HepG2 (cell line): ENCODE data around the gene AKAP10. TPM values are rescaled to one million over a fixed set of nuclear protein-coding genes. Genes with fewer than 3 reads are reported as not detected.
"Not testable (repeated sequence)": the region's sequence is repeated elsewhere in the genome, so short reads cannot be mapped to it uniquely, and the experiment has no call there.

Source experiments
- ATAC-seq: fragments of 200-7000 bp; cut with Tn5 transposase; 3 replicates; pipeline ENCODE4 v1.9.1; 2020; ENCODE audit warnings: mild to moderate bottlenecking, moderate library complexity
- BruUV-seq: library from RNA; stranded (reverse); fragments of 400-500 nt; replicated peaks from 2 replicates; lab custom pipeline; 2021; lab: Mats Ljungman, UMichigan
- CTCF ChIA-PET: fragments of 300-600 bp; formaldehyde crosslinking; extraction: SDS; loops from one replicate; lab custom pipeline; 2021; ENCODE audit warnings: low total read pairs, inconsistent platforms, low intra/inter-chr PET ratio; lab: Yijun Ruan, JAX
- POLR2A ChIA-PET: fragments of 350-600 bp; sonication (Branson Sonifier 250); formaldehyde crosslinking; loops from one replicate; lab custom pipeline; 2020; ENCODE audit warnings: antibody characterized with exemption, inconsistent platforms; lab: Yijun Ruan, JAX
- DNase-seq: peaks from one replicate; pipeline ENCODE4 v3.0.0-alpha.2; 2015; ENCODE audit warnings: low spot score
- FAIRE-seq: peaks from 3 replicates; lab custom pipeline; 2011; peaks lifted over from hg19 to GRCh38; lab: Jason Lieb, UNC
- H2AFZ ChIP-seq: one replicate; pipeline ENCODE4 v1.6.1; 2011; ENCODE audit warnings: low read length, inconsistent platforms
- H3K27ac ChIP-seq: fragments of 300-600 bp; 3 replicates; pipeline ENCODE4 v1.8.0; 2011; ENCODE audit warnings: mixed run types, mild to moderate bottlenecking, mixed read lengths, low read length, inconsistent platforms; ENCODE audit not compliant: insufficient read depth; ENCODE audit errors: extremely low read length
- H3K27me3 ChIP-seq, 2 experiments: fragments of 200-600 bp in 1 of 2; 2 replicates in 1 of 2; 3 replicates in 1 of 2; pipeline versions ENCODE4 v1.6.0 to v1.8.0; 2011; ENCODE audit warnings: low read length in 2 of 2, mild to moderate bottlenecking in 2 of 2, moderate library complexity in 2 of 2, inconsistent platforms in 1 of 2; ENCODE audit not compliant: insufficient read depth in 2 of 2, control insufficient read depth in 1 of 2
- H3K36me3 ChIP-seq, 2 experiments: fragments of 200-600 bp in 1 of 2; replicated peaks in 1 of 2; 2 replicates in 1 of 2; 3 replicates in 1 of 2; pipeline versions ENCODE4 v1.5.1 to v1.8.0; 2011; ENCODE audit warnings: low read length in 2 of 2, inconsistent platforms in 1 of 2; ENCODE audit not compliant: insufficient read depth in 2 of 2, control insufficient read depth in 1 of 2
- H3K4me1 ChIP-seq: 2 replicates; pipeline ENCODE4 v1.5.1; 2012; ENCODE audit warnings: low read length, inconsistent platforms; ENCODE audit not compliant: insufficient read depth
- H3K4me2 ChIP-seq: 2 replicates; pipeline ENCODE4 v1.6.0; 2011; ENCODE audit warnings: low read depth, low read length, inconsistent platforms
- H3K4me3 ChIP-seq, 3 experiments: fragments of 200-600 bp in 1 of 3; sonication (generic), shearing (Covaris generic) in 1 of 3; replicated peaks in 1 of 3; 2 replicates each; pipeline ENCODE4 v1.5.1; 2011 to 2016; ENCODE audit warnings: low read length in 3 of 3, inconsistent platforms in 2 of 3, low read depth in 2 of 3, mild to moderate bottlenecking in 2 of 3, control low read depth in 1 of 3, mixed read lengths in 1 of 3; ENCODE audit not compliant: insufficient read depth in 1 of 3
- H3K79me2 ChIP-seq: one replicate; pipeline ENCODE4 v1.6.1; 2011; ENCODE audit warnings: low read length, inconsistent platforms; ENCODE audit not compliant: insufficient read depth
- H3K9ac ChIP-seq: 2 replicates; pipeline ENCODE4 v1.6.0; 2011; ENCODE audit warnings: mild to moderate bottlenecking, low read depth, low read length, inconsistent platforms; ENCODE audit not compliant: insufficient read depth
- H3K9me3 ChIP-seq: 2 replicates; pipeline ENCODE4 v1.5.1; 2012; ENCODE audit warnings: mild to moderate bottlenecking, low read length
- H4K20me1 ChIP-seq: 2 replicates; pipeline ENCODE4 v1.6.0; 2011; ENCODE audit warnings: inconsistent platforms, mild to moderate bottlenecking, low read length, moderate library complexity; ENCODE audit not compliant: insufficient read depth
- DPF2 ChIP-seq: sonication (generic); formaldehyde crosslinking; IDR thresholded peaks from 2 replicates; pipeline ENCODE4 v1.4.0; 2020; ENCODE audit warnings: mild to moderate bottlenecking, low read depth, missing genetic modification reagents, borderline replicate concordance
- RNF2 ChIP-seq: fragments of 450-650 bp; conservative IDR thresholded peaks from 2 replicates; pipeline ENCODE4 v1.6.1; 2016; ENCODE audit warnings: low read depth
- XBP1 ChIP-seq: sonication (generic); formaldehyde crosslinking; IDR thresholded peaks from 2 replicates; pipeline ENCODE4 v1.5.0; 2020; ENCODE audit warnings: missing genetic modification reagents
- ZNF512 ChIP-seq: sonication (generic); formaldehyde crosslinking; IDR thresholded peaks from 2 replicates; pipeline ENCODE4 v1.4.0; 2020; ENCODE audit warnings: mild to moderate bottlenecking, missing genetic modification reagents
- ZNF629 ChIP-seq: sonication (generic); formaldehyde crosslinking; conservative IDR thresholded peaks from 2 replicates; pipeline ENCODE4 v1.5.0; 2020; ENCODE audit warnings: missing genetic modification reagents
- ZNF777 ChIP-seq: sonication (generic); formaldehyde crosslinking; IDR thresholded peaks from 2 replicates; pipeline ENCODE4 v1.4.0; 2020; ENCODE audit warnings: missing genetic modification reagents
- WGBS: methylation state at CpG from one replicate; pipeline ENCODE4 v1.1.6; 2017; ENCODE audit warnings: low lambda C conversion rate; 5-methylcytosine and 5-hydroxymethylcytosine counted together
- in situ Hi-C: cut with HindIII; loops from 2 replicates; pipeline ENCODE4 v1.10.0; 2017; ENCODE audit warnings: low pct_unique_long_range_greater_than_20kb; ENCODE audit not compliant: extremely low pct_ligation_motif_present
- intact Hi-C: fragments of 100-400 bp; cut with micrococcal nuclease; formaldehyde crosslinking; loops from one replicate; pipeline ENCODE4 v1.10.0; 2022; ENCODE audit not compliant: unreplicated experiment
- polyA plus RNA-seq, 8 experiments: library from polyadenylated mRNA; depleted of rRNA in 3 of 8; stranded (reverse) in 7 of 8; unstranded in 1 of 8; fragments of >200 nt; fragmentation: Illumina TruSeq in 4 of 8; extraction: Trizol in 4 of 8; gene quantifications; 2 replicates each; pipeline versions ENCODE4 v1.2.1 to v1.2.3, GENCODE V29; 2011 to 2016; ENCODE audit warnings: low read depth in 4 of 8, missing spikeins in 1 of 8, mixed read lengths in 1 of 8; ENCODE audit not compliant: insufficient read depth in 1 of 8
- total RNA-seq, 5 experiments: library from RNA; depleted of rRNA; stranded (reverse); fragments of >200 nt; fragmentation: Illumina TruSeq; extraction: Trizol; gene quantifications; 2 replicates each; pipeline ENCODE4 v1.2.3, GENCODE V29; 2016; ENCODE audit warnings: low read depth in 1 of 5

The AKAP10 gene
- total and polyA plus RNA-seq, 2 of the 13 experiments (the other 11 are each of a cell fraction or from before 2014, with no cell fraction given): 17.6 to 21.7 TPM

DNA sequence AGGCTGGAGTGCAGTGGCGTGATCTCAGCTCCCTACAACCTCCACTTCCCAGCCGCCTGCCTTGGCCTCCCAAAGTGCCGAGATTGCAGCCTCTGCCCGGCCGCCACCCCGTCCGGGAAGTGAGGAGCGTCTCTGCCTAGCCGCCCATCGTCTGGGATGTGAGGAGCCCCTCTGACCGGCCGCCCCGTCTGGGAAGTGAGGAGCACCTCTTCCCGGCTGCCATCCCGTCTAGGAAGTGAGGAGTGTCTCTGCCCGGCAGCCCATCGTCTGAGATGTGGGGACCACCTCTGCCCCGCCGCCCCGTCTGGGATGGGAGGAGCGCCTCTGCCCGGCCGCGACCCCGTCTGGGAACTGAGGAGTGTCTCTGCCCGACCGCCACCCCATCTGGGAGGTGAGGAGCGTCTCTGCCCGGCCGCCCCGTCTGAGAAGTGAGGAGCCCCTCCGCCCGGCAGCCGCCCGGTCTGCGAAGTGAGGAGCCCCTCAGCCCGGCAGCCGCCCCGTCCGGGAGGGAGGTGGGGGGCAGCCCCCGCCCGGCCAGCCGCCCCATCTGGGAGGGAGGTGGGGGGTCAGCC, 26.9 kb downstream of the AKAP10 start:
- peaks cover 13% of the 10 kb centered on the region for H3K4me1 ChIP-seq
- H3K79me2 ChIP-seq: peaks cover 42% of the 10 kb centered on the region
- H3K9ac ChIP-seq, ATAC-seq, CTCF ChIA-PET, intact Hi-C loops, POLR2A ChIA-PET, H3K27me3 ChIP-seq, H2AFZ ChIP-seq, H3K9me3 ChIP-seq, BruUV-seq, H3K4me3 ChIP-seq, FAIRE-seq, DNase-seq, H3K27ac ChIP-seq, in situ Hi-C loops, H3K4me2 ChIP-seq: not testable (repeated sequence)
- peaks cover 7 to 24% of the 10 kb centered on the region in 2 experiments; a peak in 4 of 5 replicates for H3K36me3 ChIP-seq
- 98% methylated on average over 10 of the region's 43 CpGs for WGBS
- peaks cover 15% of the 10 kb centered on the region; the same call in 1 of the 2 replicates for H4K20me1 ChIP-seq

DNA sequence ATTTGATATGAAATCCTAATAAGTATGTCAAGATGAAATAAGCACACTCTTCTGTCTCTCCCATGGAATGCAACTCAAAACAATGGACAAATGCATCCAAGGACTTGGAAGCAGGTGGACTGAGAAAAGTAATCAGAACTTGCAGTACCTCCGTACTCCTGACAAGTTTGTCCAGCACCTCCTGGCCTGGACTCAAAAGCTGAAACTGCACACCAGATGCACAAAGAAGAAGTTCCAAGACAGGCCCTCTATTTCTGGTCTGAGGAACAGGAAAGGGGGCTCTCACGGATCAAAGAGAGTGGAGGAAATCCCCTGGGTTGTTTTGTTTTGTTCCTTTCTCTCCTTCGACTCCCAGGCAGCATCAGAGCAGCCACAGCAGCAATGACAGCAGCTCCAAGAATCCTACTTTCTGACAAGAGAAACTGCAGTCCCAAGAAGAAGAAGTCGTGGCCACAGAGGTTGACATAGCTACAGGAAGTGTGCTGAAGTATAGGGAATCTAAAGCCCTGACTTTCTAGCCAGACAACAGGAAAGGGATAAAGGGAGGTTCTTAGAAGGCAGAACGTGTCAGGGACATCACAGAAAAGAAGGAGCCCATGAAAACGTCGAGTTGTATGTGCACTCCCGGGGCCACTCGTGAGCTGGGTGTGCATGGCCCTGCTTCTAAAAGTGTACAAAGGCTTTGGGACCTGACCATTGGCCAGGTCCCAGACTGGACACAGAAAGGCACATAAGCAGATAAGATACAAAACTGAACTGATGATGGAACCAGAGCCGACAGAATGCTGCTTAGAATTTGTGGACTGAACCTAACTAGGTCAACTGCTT, 29.3 kb downstream of the AKAP10 start:
- no TSS peak for BruUV-seq
- FAIRE-seq (no peak), ATAC-seq (no peak), DNase-seq (no peak)
- CTCF ChIA-PET: no interaction called here
- no peaks in the 10 kb centered on the region for H3K27me3 ChIP-seq
- TF ChIP-seq XBP1 (CRISPR knock-in tag): no peak
- no peak for TF ChIP-seq ZNF629 (CRISPR knock-in tag)
- no peak for TF ChIP-seq ZNF777
- no peak for TF ChIP-seq RNF2
- TF ChIP-seq ZNF512 (CRISPR knock-in tag): no peak
- TF ChIP-seq DPF2 (CRISPR knock-in tag): no peak
- H3K4me1 ChIP-seq: peaks cover 9% of the 10 kb centered on the region; the same call in 1 of the 2 replicates
- H3K4me2 ChIP-seq: no peak overlapping the region
- no peak overlapping the region for H3K27ac ChIP-seq
- peaks cover 28% of the 10 kb centered on the region for H3K79me2 ChIP-seq
- intact Hi-C loops: no loop called here
- no peak overlapping the region for H3K9ac ChIP-seq
- no peak overlapping the region for H3K4me3 ChIP-seq
- no peak overlapping the region for H2AFZ ChIP-seq
- H4K20me1 ChIP-seq: peaks cover 15% of the 10 kb centered on the region; the same call in 1 of the 2 replicates
- peaks cover 11 to 40% of the 10 kb centered on the region in 2 experiments for H3K36me3 ChIP-seq
- H3K9me3 ChIP-seq: no peaks in the 10 kb centered on the region
- POLR2A ChIA-PET: no interaction called here
- 91% methylated on average over 10 of the region's 10 CpGs for WGBS
- in situ Hi-C loops: no loop called here
